ENCODE measurements around the gene LNPEP. TPM values are rescaled to one million over a fixed set of nuclear protein-coding genes. Genes with fewer than 3 reads are reported as not detected.
A peak's percentile ranks its signal among the peaks of the same experiment; 100 is the strongest.

The LNPEP gene
- polyA plus RNA-seq, 1 donor = 18.6 TPM

- DNase-seq (ENCODE audit: low read depth) = no peak
Measured at GRCh38 chr5:96995419-96995818, 59.5 kb downstream of the LNPEP start.

GRCh38 chr5:96997265-96997859 is 61.5 kb downstream of the LNPEP start:
- DNase-seq (ENCODE audit: low read depth) = peak; percentile 29

GRCh38 chr5:96999856-97000255 is 64.0 kb downstream of the LNPEP start:
- no peak for DNase-seq (ENCODE audit: low read depth)

GRCh38 chr5:97000391-97000790 is 64.5 kb downstream of the LNPEP start:
- DNase-seq (ENCODE audit: low read depth) = no peak

- no peak for DNase-seq (ENCODE audit: low read depth)
Measured at GRCh38 chr5:97002983-97003382, 67.1 kb downstream of the LNPEP start.

- DNase-seq (ENCODE audit: low read depth) = no peak
Measured at GRCh38 chr5:97004423-97005060, 68.7 kb downstream of the LNPEP start.

- no peak for DNase-seq (ENCODE audit: low read depth)
Measured at GRCh38 chr5:97006454-97007060, 70.7 kb downstream of the LNPEP start.

- DNase-seq (ENCODE audit: low read depth) = peak; percentile 14
Measured at GRCh38 chr5:97009212-97009898, 73.5 kb downstream of the LNPEP start.

- DNase-seq (ENCODE audit: low read depth) = no peak
Measured at GRCh38 chr5:97009921-97010320, 74.0 kb downstream of the LNPEP start.

- no peak for DNase-seq (ENCODE audit: low read depth)
Measured at GRCh38 chr5:97010606-97011005, 74.7 kb downstream of the LNPEP start.

GRCh38 chr5:97011567-97011966 is 75.7 kb downstream of the LNPEP start:
- no peak for DNase-seq (ENCODE audit: low read depth)

- DNase-seq (ENCODE audit: low read depth) = no peak
Measured at GRCh38 chr5:97019435-97020117, 83.7 kb downstream of the LNPEP start.

GRCh38 chr5:97021416-97021815 is 85.5 kb downstream of the LNPEP start:
- no peak for DNase-seq (ENCODE audit: low read depth)

- DNase-seq (ENCODE audit: low read depth) = no peak
Measured at GRCh38 chr5:97022898-97023297, 87.0 kb downstream of the LNPEP start.

- DNase-seq (ENCODE audit: low read depth) = no peak
Measured at GRCh38 chr5:97026721-97027120, 90.8 kb downstream of the LNPEP start.

- DNase-seq (ENCODE audit: low read depth) = no peak
Measured at GRCh38 chr5:97037819-97038218, 101.9 kb downstream of the LNPEP start.

GRCh38 chr5:97041239-97041638 is 105.4 kb downstream of the LNPEP start:
- DNase-seq (ENCODE audit: low read depth) = no peak

- DNase-seq (ENCODE audit: low read depth) = no peak
Measured at GRCh38 chr5:97042996-97043395, 107.1 kb downstream of the LNPEP start.

- DNase-seq (ENCODE audit: low read depth) = no peak
Measured at GRCh38 chr5:97043511-97043910, 107.6 kb downstream of the LNPEP start.

- DNase-seq (ENCODE audit: low read depth) = no peak
Measured at GRCh38 chr5:97044052-97044451, 108.2 kb downstream of the LNPEP start.

GRCh38 chr5:97046270-97046982 is 110.5 kb downstream of the LNPEP start:
- no peak for DNase-seq (ENCODE audit: low read depth)

GRCh38 chr5:97047076-97047475 is 111.2 kb downstream of the LNPEP start:
- DNase-seq (ENCODE audit: low read depth) = no peak

Data from forelimb muscle (tissue), 1 donor.